K562 (cell line): ENCODE results near the gene CNOT6. TPM values are rescaled to one million over a fixed set of nuclear protein-coding genes. Genes with fewer than 3 reads are reported as not detected.

Experiments used
- ATAC-seq: fragments of 200-7000 bp; cut with Tn5 transposase; 3 replicates; pipeline ENCODE4 v1.9.1; 2020; ENCODE audit warnings: moderate library complexity
- BruUV-seq: library from RNA; stranded (reverse); fragments of 400-500 nt; replicated peaks from 2 replicates; lab custom pipeline; 2021; lab: Mats Ljungman, UMichigan
- CTCF ChIA-PET: fragments of 300-600 bp; formaldehyde crosslinking; extraction: SDS; loops from one replicate; lab custom pipeline; 2021; ENCODE audit warnings: low intra/inter-chr PET ratio; lab: Yijun Ruan, JAX
- POLR2A ChIA-PET: fragments of 300-600, 350-650 bp; sonication (Branson Sonifier 250); formaldehyde crosslinking; extraction: SDS; loops from one replicate; lab custom pipeline; 2021; ENCODE audit warnings: antibody characterized with exemption, inconsistent platforms; lab: Yijun Ruan, JAX
- DNase-seq, 4 experiments: peaks; one replicate each; pipeline versions ENCODE4 v3.0.0 to v3.0.0-alpha.2; 2011 to 2018; ENCODE audit warnings: low spot score in 3 of 4, mixed read lengths in 3 of 4; ENCODE audit errors: extremely low read depth in 1 of 4
- FAIRE-seq: peaks from 2 replicates; lab custom pipeline; 2011; peaks lifted over from hg19 to GRCh38; lab: Jason Lieb, UNC
- H2AFZ ChIP-seq: 2 replicates; pipeline ENCODE4 v1.6.0; 2011; ENCODE audit warnings: low read depth, low read length, control low read depth, inconsistent platforms
- H3K27ac ChIP-seq: fragments of 200-600 bp; 3 replicates; pipeline ENCODE4 v1.8.0; 2011; ENCODE audit warnings: low read depth, mild to moderate bottlenecking, control low read depth, inconsistent platforms, low read length, moderate library complexity, mixed read lengths; ENCODE audit errors: extremely low read depth
- H3K27me3 ChIP-seq, 2 experiments: fragments of 300-600 bp in 1 of 2; 2 replicates in 1 of 2; 3 replicates in 1 of 2; pipeline versions ENCODE4 v1.6.0 to v1.8.0; 2011; ENCODE audit warnings: inconsistent platforms in 2 of 2, low read length in 2 of 2, mild to moderate bottlenecking in 1 of 2, mixed read lengths in 1 of 2, moderate library complexity in 1 of 2; ENCODE audit not compliant: control insufficient read depth in 2 of 2, insufficient read depth in 2 of 2
- H3K36me3 ChIP-seq: fragments of 300-600 bp; 3 replicates; pipeline ENCODE4 v1.8.0; 2011; ENCODE audit warnings: mild to moderate bottlenecking, low read length, inconsistent platforms; ENCODE audit not compliant: control insufficient read depth, insufficient read depth
- H3K4me1 ChIP-seq, 2 experiments: fragments of 200-600 bp in 1 of 2; replicated peaks in 1 of 2; 2 replicates in 1 of 2; 3 replicates in 1 of 2; pipeline versions ENCODE4 v1.5.1 to v1.8.0; 2011; ENCODE audit warnings: inconsistent platforms in 2 of 2, low read length in 2 of 2, mild to moderate bottlenecking in 1 of 2, mixed read lengths in 1 of 2, moderate library complexity in 1 of 2; ENCODE audit not compliant: control insufficient read depth in 2 of 2, insufficient read depth in 2 of 2
- H3K4me2 ChIP-seq: 2 replicates; pipeline ENCODE4 v1.6.1; 2011; ENCODE audit warnings: low read length, control low read depth, inconsistent platforms, mixed read lengths; ENCODE audit not compliant: insufficient read depth
- H3K4me3 ChIP-seq: fragments of 200-600 bp; sonication (generic), shearing (Covaris generic); 2 replicates; pipeline ENCODE4 v1.5.1; 2016; ENCODE audit warnings: control low read depth, inconsistent platforms
- H3K79me2 ChIP-seq: fragments of 200-600 bp; 3 replicates; pipeline ENCODE4 v1.8.0; 2011; ENCODE audit warnings: low read length, inconsistent platforms; ENCODE audit not compliant: control insufficient read depth, insufficient read depth
- H3K9ac ChIP-seq, 2 experiments: 2 replicates each; pipeline versions ENCODE4 v1.6.0 to v1.6.1; 2011; ENCODE audit warnings: low read depth in 2 of 2, low read length in 2 of 2, control low read depth in 1 of 2, inconsistent platforms in 1 of 2, mild to moderate bottlenecking in 1 of 2, mixed read lengths in 1 of 2; ENCODE audit not compliant: insufficient read depth in 1 of 2
- H3K9me1 ChIP-seq: one replicate; pipeline ENCODE4 v1.6.0; 2011; ENCODE audit warnings: inconsistent platforms, mild to moderate bottlenecking, low read length, moderate library complexity; ENCODE audit not compliant: control insufficient read depth, insufficient read depth
- H3K9me3 ChIP-seq: replicated peaks from 2 replicates; pipeline ENCODE4 v1.5.1; 2011; ENCODE audit warnings: low read depth, low read length, inconsistent platforms; ENCODE audit not compliant: control insufficient read depth, insufficient read depth
- H4K20me1 ChIP-seq: replicated peaks from 2 replicates; pipeline ENCODE4 v1.6.1; 2011; ENCODE audit warnings: low read length, inconsistent platforms, mixed read lengths; ENCODE audit not compliant: control insufficient read depth, insufficient read depth
- CC2D1A ChIP-seq: fragments of 450-650 bp; IDR thresholded peaks from 2 replicates; pipeline ENCODE4 v1.6.1; 2017; ENCODE audit warnings: mild to moderate bottlenecking
- CEBPB ChIP-seq: fragments of 450-650 bp; IDR thresholded peaks from 2 replicates; pipeline ENCODE4 v1.6.1; 2016; ENCODE audit warnings: missing genetic modification characterization, missing compliant biosample characterization
- ETV5 ChIP-seq: sonication (generic); formaldehyde crosslinking; IDR thresholded peaks from 2 replicates; pipeline ENCODE4 v1.4.0; 2020; ENCODE audit warnings: low read depth, mild to moderate bottlenecking, missing genetic modification reagents
- MTA3 ChIP-seq: fragments of 450-650 bp; formaldehyde crosslinking; IDR thresholded peaks from 2 replicates; pipeline ENCODE4 v1.6.1; 2017; ENCODE audit warnings: mild to moderate bottlenecking, borderline replicate concordance
- NFIX ChIP-seq: fragments of 250-450 bp; sonication (Bioruptor Pico); IDR thresholded peaks from 2 replicates; pipeline ENCODE4 v1.4.0; 2020; ENCODE audit warnings: low read depth, mild to moderate bottlenecking, moderate library complexity
- NR2C1 ChIP-seq, 2 experiments: fragments of 450-650 bp; IDR thresholded peaks; 2 replicates each; pipeline ENCODE4 v1.6.1; 2017; ENCODE audit warnings: mild to moderate bottlenecking in 2 of 2, antibody characterized with exemption in 1 of 2, inconsistent platforms in 1 of 2, missing compliant biosample characterization in 1 of 2, missing genetic modification characterization in 1 of 2
- NR2F6 ChIP-seq: fragments of 450-650 bp; formaldehyde crosslinking; IDR thresholded peaks from 2 replicates; pipeline ENCODE4 v1.4.0; 2020; ENCODE audit warnings: mild to moderate bottlenecking
- PHTF2 ChIP-seq: fragments of 250-450 bp; sonication (Bioruptor Pico); IDR thresholded peaks from 2 replicates; pipeline ENCODE4 v1.5.0; 2021; ENCODE audit warnings: mild to moderate bottlenecking
- PYGO2 ChIP-seq: fragments of 450-650 bp; IDR thresholded peaks from 2 replicates; pipeline ENCODE4 v1.6.1; 2016; ENCODE audit warnings: mild to moderate bottlenecking, missing genetic modification characterization, moderate library complexity, missing compliant biosample characterization
- SMARCB1 ChIP-seq: IDR thresholded peaks from 2 replicates; pipeline ENCODE4 v1.6.1; 2011; ENCODE audit warnings: improper control_type of control experiment, low read depth; ENCODE audit not compliant: insufficient read length
- TSC22D4 ChIP-seq: fragments of 450-650 bp; IDR thresholded peaks from 2 replicates; pipeline ENCODE4 v1.6.1; 2016; ENCODE audit warnings: missing genetic modification characterization, missing biosample characterization, control low read depth
- YY1 ChIP-seq, 3 experiments: IDR thresholded peaks; 2 replicates each; pipeline ENCODE4 v1.6.1; 2011; ENCODE audit warnings: low read length in 2 of 3, mild to moderate bottlenecking in 2 of 3, moderate library complexity in 2 of 3, borderline replicate concordance in 1 of 3, control low read depth in 1 of 3, low read depth in 1 of 3; ENCODE audit not compliant: insufficient read depth in 3 of 3, insufficient replicate concordance in 2 of 3, control insufficient read depth in 1 of 3, insufficient read length in 1 of 3; ENCODE audit errors: extremely low read depth in 1 of 3
- ZC3H8 ChIP-seq: fragments of 450-650 bp; IDR thresholded peaks from 2 replicates; pipeline ENCODE4 v1.6.1; 2017
- ZNF253 ChIP-seq: fragments of 250-450 bp; sonication (Bioruptor Pico); conservative IDR thresholded peaks from 2 replicates; pipeline ENCODE4 v1.6.1; 2021; ENCODE audit warnings: mild to moderate bottlenecking
- WGBS: fragments of 100-300 bp; shearing (Covaris generic); methylation state at CpG from one replicate; pipeline ENCODE4 v1.1.6; 2016; ENCODE audit warnings: low coverage, mixed read lengths; ENCODE audit not compliant: insufficient coverage; ENCODE audit errors: missing lambda C conversion rate; 5-methylcytosine and 5-hydroxymethylcytosine counted together
- in situ Hi-C: fragments of 300-500 bp; cut with MboI; formaldehyde crosslinking; loops from 4 replicates; pipeline ENCODE4 v1.15.0; 2018; ENCODE audit warnings: inconsistent platforms, mixed read lengths
- intact Hi-C: fragments of 100-400 bp; cut with micrococcal nuclease; formaldehyde crosslinking; loops from 2 replicates; pipeline ENCODE4 v1.14.2; 2022
- polyA plus RNA-seq, 8 experiments: library from polyadenylated mRNA; depleted of rRNA in 4 of 8; stranded (reverse) in 5 of 8; unstranded in 3 of 8; fragments of >200 nt; fragmentation: Nextera tagmentation in 2 of 8; fragmentation: Illumina TruSeq in 1 of 8; extraction: Ambion mirVana in 2 of 8; extraction: Trizol in 1 of 8; gene quantifications; 2 replicates each; pipeline versions ENCODE4 v1.2.1 to v1.2.3, GENCODE V29; 2011 to 2014; ENCODE audit warnings: inconsistent platforms in 1 of 8, missing spikeins in 1 of 8
- total RNA-seq, 7 experiments: library from RNA; depleted of rRNA in 6 of 7; stranded (reverse); fragments of >200 nt in 6 of 7; fragmentation: Illumina TruSeq in 2 of 7; extraction: Trizol in 2 of 7; gene quantifications; 2 replicates each; pipeline versions ENCODE4 v1.2.1 to v1.2.3, GENCODE V29; 2011 to 2021; ENCODE audit warnings: low replicate concordance in 1 of 7
- TF ChIP-seq, protein P1 (sequence below), 3 experiments: IDR thresholded peaks in 2 of 3; conservative IDR thresholded peaks in 1 of 3; 2 replicates each; pipeline ENCODE4 v1.5.1; 2011 to 2012; ENCODE audit warnings: low read length in 3 of 3, mild to moderate bottlenecking in 3 of 3, control low read depth in 2 of 3, improper control_type of control experiment in 1 of 3, inconsistent platforms in 1 of 3, low read depth in 1 of 3, mixed read lengths in 1 of 3, moderate library complexity in 1 of 3; ENCODE audit not compliant: insufficient read depth in 2 of 3
- TF ChIP-seq, protein P2 (sequence below): fragments of 250-450 bp; sonication (Bioruptor Pico); IDR thresholded peaks from 2 replicates; pipeline ENCODE4 v1.5.0; 2021
- TF ChIP-seq, protein P3 (sequence below): fragments of 450-650 bp; conservative IDR thresholded peaks from 2 replicates; pipeline ENCODE4 v1.6.1; 2016; ENCODE audit warnings: missing genetic modification characterization, low read depth, mild to moderate bottlenecking, control low read depth, missing compliant biosample characterization

The CNOT6 gene
- total and polyA plus RNA-seq, 9 of the 15 experiments (the other 6 are each of a cell fraction or from before 2014, with no cell fraction given), result 4.9 to 32.4 (median 14.0) TPM

DNA sequence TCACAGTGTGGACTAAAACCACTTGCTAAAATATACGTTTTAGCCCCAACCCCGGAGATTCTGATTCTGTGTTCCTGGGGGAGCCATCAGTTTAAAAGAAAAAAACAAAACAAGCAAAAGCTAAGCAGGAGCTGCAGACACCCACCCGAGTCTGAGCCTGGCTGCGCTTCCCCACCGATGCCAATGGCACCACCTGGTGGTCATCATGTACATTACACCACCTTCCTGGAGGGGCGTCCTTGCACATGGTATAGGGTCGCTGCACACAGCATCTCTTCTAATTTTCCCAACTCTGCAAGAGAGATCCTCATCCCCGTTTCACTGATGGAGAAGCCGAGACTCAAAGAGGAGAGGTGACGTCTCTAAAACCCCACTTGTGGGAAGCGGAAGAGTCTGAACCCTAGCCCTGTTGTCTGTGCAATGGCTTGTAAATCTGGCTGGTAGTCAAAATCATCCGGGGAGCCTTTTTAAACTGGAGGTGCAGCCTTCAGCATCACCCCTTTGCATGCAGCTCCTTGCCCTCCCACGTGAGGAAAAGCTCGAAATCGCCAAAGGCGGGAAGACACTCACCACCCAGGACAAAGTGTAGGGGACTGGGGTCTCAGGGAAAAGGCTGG lies 23.1 kb upstream of the CNOT6 start (continued):
- TF ChIP-seq MTA3, result 0 out of 2 replicates have a peak, but pooled peaks have one; percentile 35
- no peak for TF ChIP-seq PYGO2 (tag)
- no peak for TF ChIP-seq NR2C1 (IDR thresholded peaks at IDR 0.05)
- TF ChIP-seq NR2C1 (tag; IDR thresholded peaks at IDR 0.05), result no peak
- TF ChIP-seq ZNF253 (CRISPR knock-in tag), result no peak
- TF ChIP-seq CC2D1A, result 0 out of 2 replicates have a peak, but pooled peaks have one; percentile 22
- no peak for TF ChIP-seq TSC22D4 (tag)
- no peak for TF ChIP-seq ZC3H8
- TF ChIP-seq, protein P1, sequence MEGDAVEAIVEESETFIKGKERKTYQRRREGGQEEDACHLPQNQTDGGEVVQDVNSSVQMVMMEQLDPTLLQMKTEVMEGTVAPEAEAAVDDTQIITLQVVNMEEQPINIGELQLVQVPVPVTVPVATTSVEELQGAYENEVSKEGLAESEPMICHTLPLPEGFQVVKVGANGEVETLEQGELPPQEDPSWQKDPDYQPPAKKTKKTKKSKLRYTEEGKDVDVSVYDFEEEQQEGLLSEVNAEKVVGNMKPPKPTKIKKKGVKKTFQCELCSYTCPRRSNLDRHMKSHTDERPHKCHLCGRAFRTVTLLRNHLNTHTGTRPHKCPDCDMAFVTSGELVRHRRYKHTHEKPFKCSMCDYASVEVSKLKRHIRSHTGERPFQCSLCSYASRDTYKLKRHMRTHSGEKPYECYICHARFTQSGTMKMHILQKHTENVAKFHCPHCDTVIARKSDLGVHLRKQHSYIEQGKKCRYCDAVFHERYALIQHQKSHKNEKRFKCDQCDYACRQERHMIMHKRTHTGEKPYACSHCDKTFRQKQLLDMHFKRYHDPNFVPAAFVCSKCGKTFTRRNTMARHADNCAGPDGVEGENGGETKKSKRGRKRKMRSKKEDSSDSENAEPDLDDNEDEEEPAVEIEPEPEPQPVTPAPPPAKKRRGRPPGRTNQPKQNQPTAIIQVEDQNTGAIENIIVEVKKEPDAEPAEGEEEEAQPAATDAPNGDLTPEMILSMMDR (IDR thresholded peaks at IDR 0.05 in 2 of 3, conservative IDR thresholded peaks at IDR 0.05 in 1 of 3; ENCODE audit: insufficient read depth in 2 of 3, low read depth in 1 of 3, low read length in 3 of 3), result peak; percentile 81 to 89 (median 89)

DNA sequence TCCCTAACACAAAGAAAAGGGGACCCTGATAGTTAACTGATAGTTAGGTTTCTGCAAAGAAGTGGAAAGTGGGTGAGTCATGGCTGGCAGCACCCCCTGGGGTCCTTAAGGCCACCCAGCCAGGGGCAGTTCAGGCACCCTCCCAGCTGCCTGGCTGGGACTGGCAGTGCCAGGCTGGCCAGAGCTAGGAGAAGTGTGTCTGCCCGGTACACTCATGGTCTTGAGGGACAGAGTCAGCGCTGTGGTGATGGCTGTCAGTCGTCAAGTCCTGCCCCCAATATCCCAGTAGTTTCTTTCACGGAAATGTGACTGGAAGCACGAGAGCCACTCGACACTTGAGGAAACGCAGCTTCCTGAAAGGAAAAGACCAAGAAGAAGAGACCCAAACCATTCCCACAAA lies 22.3 kb upstream of the CNOT6 start:
- H3K79me2 ChIP-seq, result no peaks in the 10 kb centered on the region
- no peak for FAIRE-seq
- WGBS, result 9% methylated on average over 7 of the region's 7 CpGs
- no peaks in the 10 kb centered on the region for H3K36me3 ChIP-seq
- in situ Hi-C loops (no loop called here), intact Hi-C loops (loop anchor here (2.0 to 5.0 kb wide), 4 partner anchors 135 to 345 kb away; partner anchors contain the start of gene MAPK9)
- no peak overlapping the region for H2AFZ ChIP-seq
- H3K9me3 ChIP-seq, result no peaks in the 10 kb centered on the region
- no peak overlapping the region for H3K27ac ChIP-seq
- H3K4me2 ChIP-seq, result no peak overlapping the region
- H3K4me1 ChIP-seq, result peaks cover 0 to 11% of the 10 kb centered on the region in 2 experiments; a peak in 2 of 5 replicates
- no TSS peak for BruUV-seq
- no peak overlapping the region for H3K4me3 ChIP-seq
- H3K9ac ChIP-seq, result no peak overlapping the region
- peaks cover 14% of the 10 kb centered on the region; the same call in 1 of the 2 replicates for H4K20me1 ChIP-seq
- ChIA-PET CTCF (interaction anchor here (1.0 kb wide), 1 partner anchor 247 kb away, joined by 3 read pairs; no protein-coding TSS in a partner anchor), POLR2A (interaction anchor here (0.8 kb wide), 2 partner anchors 110 to 338 kb away, joined by 3 read pairs; no protein-coding TSS in a partner anchor)
- H3K9me1 ChIP-seq, result no peaks in the 10 kb centered on the region
- peaks cover 8 to 59% of the 10 kb centered on the region in 2 experiments for H3K27me3 ChIP-seq
- ATAC-seq, result no peak
- no peak for DNase-seq
- TF ChIP-seq PHTF2 (CRISPR knock-in tag) (no peak), NR2F6 (no peak), ETV5 (CRISPR knock-in tag) (no peak), YY1 (IDR thresholded peaks at IDR 0.05; ENCODE audit: borderline replicate concordance in 1 of 3, control insufficient read depth in 1 of 3, extremely low read depth in 1 of 3, insufficient read depth in 3 of 3, insufficient read length in 1 of 3, insufficient replicate concordance in 2 of 3, low read depth in 1 of 3, low read length in 2 of 3) (no peak), CEBPB (tag) (no peak), NFIX (CRISPR knock-in tag) (no peak), SMARCB1 (no peak)
- TF ChIP-seq, protein P2, sequence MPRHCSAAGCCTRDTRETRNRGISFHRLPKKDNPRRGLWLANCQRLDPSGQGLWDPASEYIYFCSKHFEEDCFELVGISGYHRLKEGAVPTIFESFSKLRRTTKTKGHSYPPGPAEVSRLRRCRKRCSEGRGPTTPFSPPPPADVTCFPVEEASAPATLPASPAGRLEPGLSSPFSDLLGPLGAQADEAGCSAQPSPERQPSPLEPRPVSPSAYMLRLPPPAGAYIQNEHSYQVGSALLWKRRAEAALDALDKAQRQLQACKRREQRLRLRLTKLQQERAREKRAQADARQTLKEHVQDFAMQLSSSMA (CRISPR knock-in tag), result no peak
- TF ChIP-seq, protein P3, sequence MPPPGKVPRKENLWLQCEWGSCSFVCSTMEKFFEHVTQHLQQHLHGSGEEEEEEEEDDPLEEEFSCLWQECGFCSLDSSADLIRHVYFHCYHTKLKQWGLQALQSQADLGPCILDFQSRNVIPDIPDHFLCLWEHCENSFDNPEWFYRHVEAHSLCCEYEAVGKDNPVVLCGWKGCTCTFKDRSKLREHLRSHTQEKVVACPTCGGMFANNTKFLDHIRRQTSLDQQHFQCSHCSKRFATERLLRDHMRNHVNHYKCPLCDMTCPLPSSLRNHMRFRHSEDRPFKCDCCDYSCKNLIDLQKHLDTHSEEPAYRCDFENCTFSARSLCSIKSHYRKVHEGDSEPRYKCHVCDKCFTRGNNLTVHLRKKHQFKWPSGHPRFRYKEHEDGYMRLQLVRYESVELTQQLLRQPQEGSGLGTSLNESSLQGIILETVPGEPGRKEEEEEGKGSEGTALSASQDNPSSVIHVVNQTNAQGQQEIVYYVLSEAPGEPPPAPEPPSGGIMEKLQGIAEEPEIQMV (tag), result no peak
